Activated CD8-positive, alpha-beta memory T cell treated with anti-CD3 and anti-CD28 coated beads, Interleukin-2, amount 50 U/mL, for 24 hours (primary cell): ENCODE results near the gene MEX3D.

Experiments
- DNase-seq: peaks from one replicate; pipeline ENCODE4 v3.0.0-alpha.2; 2020; ENCODE audit errors: extremely low read depth

MEX3D gene

GRCh38 chr19:1593501-1593772, 25.3 kb upstream of the MEX3D start:
- DNase-seq, result no peak

GRCh38 chr19:1592755-1593500, 24.8 kb upstream of the MEX3D start, which contains the start of gene MBD3:
MBD3 (minus strand) TSS chr19:1592865; CDS start chr19:1592631, 234 bp downstream.
- DNase-seq, result peak; percentile 62

- peak; percentile 45 for DNase-seq
Observed at GRCh38 chr19:1592024-1592754, 24.1 kb upstream of the MEX3D start.

- no peak for DNase-seq
Observed at GRCh38 chr19:1591421-1592023, 23.4 kb upstream of the MEX3D start.

GRCh38 chr19:1590641-1591397, 22.7 kb upstream of the MEX3D start:
- no peak for DNase-seq

- no peak for DNase-seq
Observed at GRCh38 chr19:1587872-1588271, 19.7 kb upstream of the MEX3D start.

GRCh38 chr19:1585243-1585580, 17.1 kb upstream of the MEX3D start:
- no peak for DNase-seq

- DNase-seq, result no peak
Observed at GRCh38 chr19:1584500-1585242, 16.5 kb upstream of the MEX3D start.

- DNase-seq, result no peak
Observed at GRCh38 chr19:1582201-1582600, 14.1 kb upstream of the MEX3D start.

- no peak for DNase-seq
Observed at GRCh38 chr19:1580957-1581356, 12.8 kb upstream of the MEX3D start.

GRCh38 chr19:1580382-1580781, 12.3 kb upstream of the MEX3D start:
- DNase-seq, result no peak

GRCh38 chr19:1579222-1579621, 11.1 kb upstream of the MEX3D start:
- no peak for DNase-seq

GRCh38 chr19:1577929-1578618, 9.9 kb upstream of the MEX3D start:
- no peak for DNase-seq

- DNase-seq, result no peak
Observed at GRCh38 chr19:1577090-1577928, 9.2 kb upstream of the MEX3D start.

GRCh38 chr19:1576242-1577089, 8.3 kb upstream of the MEX3D start:
- DNase-seq, result no peak

GRCh38 chr19:1575323-1576241, 7.5 kb upstream of the MEX3D start:
- no peak for DNase-seq

GRCh38 chr19:1574354-1575136, 6.4 kb upstream of the MEX3D start:
- no peak for DNase-seq
